ENCODE results near the gene ALDH16A1.

DNA sequence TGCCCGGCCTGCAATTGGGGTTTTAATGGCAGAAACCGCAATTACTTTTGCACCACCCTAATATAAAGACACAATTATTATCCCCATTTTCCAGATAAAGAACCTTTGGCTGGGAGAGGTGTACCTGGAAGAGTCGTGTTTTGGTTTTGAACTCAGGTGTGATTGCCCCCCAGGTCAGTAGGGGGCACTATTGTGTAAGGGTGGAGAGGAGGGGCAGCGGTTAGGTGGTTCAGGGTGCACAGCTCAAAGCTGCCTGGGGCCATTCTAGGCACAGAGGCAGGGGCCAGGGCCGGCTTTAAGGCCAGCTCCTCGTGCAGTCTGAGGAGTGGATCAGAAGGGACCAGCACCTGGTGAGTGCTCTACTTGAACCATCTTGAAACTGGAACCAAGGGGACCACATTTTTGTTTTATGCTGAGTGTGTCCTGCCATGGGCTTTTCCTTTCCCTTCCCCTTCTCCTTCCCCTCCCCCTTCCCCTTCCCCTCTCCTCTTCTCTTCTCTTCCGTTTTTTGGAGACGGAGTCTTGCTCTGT lies 53.6 kb downstream of the ALDH16A1 start:
- TF ChIP-seq POLR2A (IDR thresholded peaks at IDR 0.05; ENCODE audit: low read depth, low read length) (no peak), TAF1 (IDR thresholded peaks at IDR 0.05; ENCODE audit: borderline replicate concordance, low read depth, low read length) (no peak), POLR2AphosphoS5 (IDR thresholded peaks at IDR 0.05; ENCODE audit: low read depth, low read length) (no peak)

Data from GM12892 (cell line).